HG02642 (cell line): ENCODE data around the gene CEP85L.

Experiments used
- ATAC-seq: cut with Tn5 transposase; IDR thresholded peaks from one replicate; pipeline ENCODE4 v1.9.1; 2021; ENCODE audit warnings: mild to moderate bottlenecking; ENCODE audit not compliant: unreplicated experiment, poor library complexity

The CEP85L gene

DNA sequence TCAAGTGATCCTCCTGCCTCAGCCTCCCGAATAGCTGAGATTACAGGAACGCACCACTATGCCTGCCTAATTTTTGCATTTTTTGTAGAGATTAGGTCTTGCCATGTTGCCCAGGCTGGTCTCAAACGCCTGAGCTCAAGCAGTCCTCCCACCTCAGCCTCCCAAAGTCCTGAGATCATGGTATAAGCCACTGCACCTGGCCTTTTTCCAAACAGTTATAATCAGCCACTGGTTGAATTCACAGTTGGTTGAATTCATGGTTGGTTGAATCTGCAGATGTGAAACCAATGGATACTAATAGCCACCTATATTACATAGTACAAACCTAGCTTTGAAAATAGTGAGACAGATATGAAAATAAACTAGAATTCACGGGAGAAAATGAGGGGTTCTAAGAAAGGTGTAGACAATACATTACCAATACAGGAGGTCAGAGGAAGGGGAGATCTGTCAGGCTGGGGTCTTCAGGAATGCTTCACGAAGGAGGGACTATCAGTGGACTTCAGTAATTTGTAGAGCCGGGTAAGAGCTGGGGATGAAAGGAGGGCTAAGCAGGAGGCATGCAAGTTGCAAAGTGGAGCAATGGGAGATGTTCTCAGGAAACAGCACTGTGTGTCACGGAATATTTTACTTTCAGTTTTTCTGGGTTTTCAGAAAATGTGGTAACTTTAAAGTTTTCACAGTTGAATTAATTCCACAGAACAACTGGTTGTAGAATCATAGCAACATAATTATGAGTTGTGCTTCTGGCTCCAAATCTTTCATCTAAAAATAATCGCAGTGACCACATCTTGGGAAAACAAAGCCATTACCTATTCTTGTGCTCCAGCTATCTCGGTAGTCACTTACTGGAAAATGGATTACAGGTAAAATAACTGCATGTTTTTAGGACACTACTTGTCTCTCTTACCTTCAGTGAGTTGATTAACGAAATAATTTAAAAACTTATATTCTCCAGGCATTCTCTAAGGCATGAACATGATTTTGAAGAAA, 12.9 kb upstream of the CEP85L start:
- peak; percentile 43 for ATAC-seq

DNA sequence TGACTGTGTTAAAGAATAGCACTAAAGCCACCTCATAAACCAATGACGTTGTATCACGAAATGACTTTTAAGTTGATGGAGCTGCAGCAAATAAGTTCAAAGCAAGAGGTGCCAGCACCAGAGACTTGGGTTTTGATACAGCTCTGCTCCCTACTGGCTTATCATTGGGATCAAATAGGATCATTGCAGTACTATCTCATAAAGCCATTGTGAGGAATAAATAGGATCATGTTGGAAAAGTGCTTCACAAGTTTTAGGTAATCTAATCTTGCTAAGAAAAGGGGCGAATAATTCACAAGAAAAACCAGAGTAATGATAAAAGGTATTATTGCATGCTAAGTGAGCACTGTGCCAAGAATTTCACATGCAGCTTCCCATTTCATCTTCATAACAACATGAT, 10.4 kb upstream of the CEP85L start:
- no peak for ATAC-seq

DNA sequence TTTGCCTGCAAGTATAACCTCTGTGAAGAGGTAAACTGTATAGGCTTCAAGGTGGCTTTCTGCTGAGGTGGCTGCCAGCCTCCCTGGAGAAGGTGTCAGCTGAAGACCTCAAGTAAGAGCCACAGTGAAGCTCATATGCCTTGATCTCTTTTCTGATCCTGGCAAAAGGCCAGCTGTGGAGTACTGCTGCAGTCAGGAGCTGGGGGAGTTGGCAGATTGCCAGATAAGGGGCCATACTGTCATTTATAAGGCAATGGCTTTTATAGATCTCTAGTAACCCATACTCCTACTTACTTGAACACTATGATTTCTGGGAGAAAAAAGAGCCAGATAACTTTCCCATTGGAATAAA, 8.8 kb upstream of the CEP85L start:
- no peak for ATAC-seq

DNA sequence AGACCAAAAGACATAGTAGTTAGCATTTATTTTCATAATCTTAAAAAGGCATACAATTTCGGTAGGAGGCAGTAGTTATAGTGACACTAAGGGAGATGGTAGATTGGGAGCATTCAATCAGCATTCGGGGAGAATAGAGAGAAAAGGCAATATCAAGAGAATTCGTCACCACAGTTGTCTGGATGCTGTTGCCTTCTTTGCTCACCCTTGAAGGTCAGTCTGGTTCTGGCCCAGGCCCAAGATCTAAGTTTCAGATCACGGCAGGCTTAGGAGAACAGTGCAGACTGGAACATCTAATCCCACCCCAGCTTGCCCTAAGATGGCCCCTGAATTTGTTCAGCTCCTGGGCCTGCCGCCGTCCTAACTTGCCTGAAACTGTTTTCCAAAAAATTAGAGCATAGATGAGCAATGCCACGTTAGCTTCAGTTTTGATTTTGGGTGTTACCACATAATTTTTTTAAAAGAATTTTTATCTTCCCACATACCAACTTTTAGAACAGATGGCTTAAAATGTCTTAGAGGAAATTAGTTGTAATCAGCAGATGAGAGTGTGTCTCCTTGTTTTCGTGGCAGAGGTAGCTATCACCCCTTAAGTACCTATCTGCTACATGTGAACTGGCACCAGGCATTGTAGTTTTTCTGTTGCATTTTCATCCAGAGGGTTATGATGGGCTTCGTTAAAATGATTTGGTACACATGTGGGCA, 8.3 kb upstream of the CEP85L start:
- ATAC-seq, result no peak

DNA sequence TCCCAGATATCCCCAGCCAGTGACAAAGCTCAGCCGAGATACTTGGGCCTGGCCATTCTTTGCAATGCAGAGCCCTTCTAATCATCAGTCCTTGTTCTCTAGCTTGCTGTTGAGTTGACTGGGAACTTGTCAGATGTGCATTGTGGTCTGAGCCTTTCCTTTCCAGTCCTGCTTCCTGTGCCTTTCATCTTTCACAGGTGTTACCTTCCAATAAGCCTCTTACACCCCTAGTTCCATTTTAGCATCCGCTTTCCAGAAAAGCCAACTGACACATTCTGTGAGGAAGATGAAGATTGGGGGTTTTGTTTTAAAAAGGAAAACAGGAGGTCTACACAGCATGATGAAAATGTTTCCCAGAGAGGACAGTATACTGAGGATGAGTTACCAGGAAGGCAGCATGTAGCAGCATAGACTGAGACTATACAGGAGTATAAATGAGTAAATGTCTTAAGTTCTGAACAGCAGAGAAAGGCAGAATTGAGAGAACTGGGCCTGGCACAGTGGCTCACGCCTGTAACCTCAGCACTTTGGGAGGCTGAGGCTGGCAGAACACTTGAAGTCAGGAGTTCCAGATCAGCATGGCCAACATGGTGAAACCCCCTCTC, 5.6 kb upstream of the CEP85L start:
- no peak for ATAC-seq

DNA sequence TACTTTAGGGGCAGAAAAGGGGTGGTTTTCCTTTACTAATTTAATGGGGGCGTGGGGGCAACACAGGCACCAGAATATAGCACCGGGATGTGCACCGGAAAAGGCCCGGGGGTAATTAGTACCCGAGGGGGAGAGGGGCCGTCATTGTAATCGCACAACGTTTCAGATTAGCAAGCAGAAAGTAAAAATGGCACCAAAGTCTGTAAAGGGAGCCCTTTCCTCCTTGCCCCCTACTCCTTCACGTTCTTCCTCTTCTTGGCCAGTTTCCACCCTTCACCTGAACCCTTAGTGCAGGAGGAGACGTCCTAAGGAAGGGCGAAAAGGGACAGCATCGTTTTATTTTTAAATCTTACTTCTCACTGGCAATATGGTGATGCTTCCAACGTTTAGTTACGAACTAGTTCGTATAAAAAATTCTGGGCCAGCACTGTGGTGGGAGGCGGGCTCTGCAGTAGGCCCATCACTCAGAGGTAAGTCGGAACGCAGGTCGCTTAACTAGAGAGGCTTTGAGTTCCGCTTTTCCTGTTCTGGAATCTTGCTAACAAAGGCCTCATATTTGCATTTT, 742 bp upstream of the CEP85L start:
- no peak for ATAC-seq

DNA sequence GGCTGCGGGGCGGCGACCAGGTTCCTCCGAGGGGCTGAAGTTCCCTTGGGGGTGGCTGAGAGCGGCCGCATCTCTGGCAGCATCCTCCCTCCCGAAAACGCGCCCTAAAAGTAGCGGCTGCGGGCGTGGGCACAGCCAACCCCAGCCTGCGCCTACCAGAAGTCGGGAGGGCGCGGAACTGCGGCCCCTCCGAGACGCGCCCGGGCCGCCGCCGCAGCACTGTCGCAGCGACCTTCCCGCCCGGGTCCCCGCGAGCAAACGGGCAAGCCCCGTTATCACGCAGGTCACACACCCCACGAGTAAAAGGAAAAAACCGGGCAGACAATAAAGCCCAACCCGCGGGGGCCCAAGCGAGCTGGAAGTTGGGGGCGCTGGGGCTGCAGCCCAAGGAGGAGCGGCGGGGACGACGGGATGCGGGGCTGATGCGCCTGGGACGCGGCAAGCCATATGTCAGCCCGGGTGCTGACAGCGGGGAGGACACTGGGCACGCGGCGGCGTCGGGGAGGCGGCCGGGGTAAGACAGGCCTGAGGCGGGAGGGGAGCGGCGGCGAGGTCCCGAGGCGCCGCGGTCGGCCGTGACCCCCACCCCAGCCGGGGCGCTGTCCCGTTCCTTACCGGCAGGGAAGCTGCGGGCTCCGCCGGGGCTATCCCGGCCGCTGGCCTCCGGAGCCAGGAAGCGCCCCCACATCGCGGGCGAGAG, 659 bp downstream of the CEP85L start:
- peak; percentile 56 for ATAC-seq

DNA sequence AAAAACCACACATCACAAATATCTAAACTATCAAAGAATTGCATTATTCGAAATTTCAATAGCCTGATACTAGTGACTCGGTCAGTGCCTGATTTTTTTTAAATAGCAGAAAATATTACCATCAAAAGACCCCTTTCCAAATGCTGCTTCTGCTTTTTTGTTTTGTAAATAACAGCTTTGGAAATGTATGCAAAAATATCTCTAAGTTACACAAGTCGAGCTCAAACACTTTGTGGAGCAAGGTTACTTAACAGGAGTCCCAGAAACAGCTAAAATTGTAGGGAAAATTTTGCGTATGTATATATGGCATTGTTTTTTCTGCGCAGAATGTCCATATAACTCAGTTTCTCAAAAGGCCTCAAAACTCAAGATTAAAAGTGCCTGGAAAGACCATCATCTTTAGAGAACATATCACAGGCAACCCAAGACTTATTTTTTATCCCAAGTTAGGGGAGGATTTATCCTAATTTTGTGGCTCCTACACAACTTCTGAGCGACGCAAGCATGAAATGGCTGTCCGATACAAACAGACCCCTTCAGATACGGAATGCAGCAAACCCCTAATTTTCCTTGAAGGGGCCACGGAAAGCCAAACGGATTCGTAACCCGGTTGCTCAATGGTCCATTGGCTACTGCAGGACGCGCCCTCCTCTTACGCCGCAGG, 1.3 kb downstream of the CEP85L start:
- no peak for ATAC-seq

DNA sequence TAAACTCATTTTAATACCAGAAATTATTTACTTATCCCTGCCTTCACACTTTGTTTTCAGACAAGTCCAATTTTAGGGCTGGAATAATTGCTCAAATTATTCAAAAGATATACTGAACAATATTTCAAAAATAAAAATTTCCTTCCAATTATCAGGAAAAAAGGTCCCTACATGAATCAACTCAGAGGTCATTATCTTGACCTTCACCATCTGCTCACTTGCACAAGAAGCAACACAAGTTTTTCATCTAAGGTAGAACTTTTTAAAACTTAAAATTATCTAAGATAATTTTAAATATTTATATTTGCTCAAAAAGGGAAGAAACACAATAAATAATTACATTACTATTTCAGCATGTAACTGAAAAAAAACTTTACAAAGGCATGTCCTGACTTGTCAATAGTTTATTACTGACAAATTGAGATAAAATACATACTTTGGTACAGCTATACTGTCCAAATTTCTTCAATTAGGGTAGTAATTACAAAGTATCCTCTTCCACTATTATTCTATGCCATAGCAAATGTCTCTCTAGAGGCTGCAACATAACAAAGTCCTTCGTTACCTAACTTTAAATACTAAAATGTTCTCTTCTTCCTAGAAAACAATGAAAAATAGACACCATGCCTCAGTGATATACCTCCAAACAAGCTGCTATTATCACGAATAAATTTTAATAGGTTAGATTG, 2.4 kb downstream of the CEP85L start:
- ATAC-seq, result no peak

DNA sequence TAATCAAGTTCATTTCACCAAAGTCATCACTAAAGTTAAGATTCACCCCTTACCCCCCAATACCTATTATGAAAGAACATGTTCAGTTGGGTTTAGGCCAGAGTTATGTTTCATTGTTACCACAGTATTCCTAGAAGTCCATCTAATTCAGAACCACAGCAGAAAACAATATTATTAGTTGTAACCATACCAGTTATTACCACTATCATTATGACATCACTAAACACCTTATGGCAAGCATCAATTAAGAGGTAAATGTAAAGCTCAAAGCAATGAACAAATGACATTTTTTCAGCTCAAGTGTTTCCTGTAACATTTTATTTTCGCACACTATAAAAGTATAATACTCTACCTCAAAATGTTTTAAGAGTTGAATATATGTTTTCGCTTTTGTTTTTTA, 4.4 kb downstream of the CEP85L start:
- no peak for ATAC-seq

DNA sequence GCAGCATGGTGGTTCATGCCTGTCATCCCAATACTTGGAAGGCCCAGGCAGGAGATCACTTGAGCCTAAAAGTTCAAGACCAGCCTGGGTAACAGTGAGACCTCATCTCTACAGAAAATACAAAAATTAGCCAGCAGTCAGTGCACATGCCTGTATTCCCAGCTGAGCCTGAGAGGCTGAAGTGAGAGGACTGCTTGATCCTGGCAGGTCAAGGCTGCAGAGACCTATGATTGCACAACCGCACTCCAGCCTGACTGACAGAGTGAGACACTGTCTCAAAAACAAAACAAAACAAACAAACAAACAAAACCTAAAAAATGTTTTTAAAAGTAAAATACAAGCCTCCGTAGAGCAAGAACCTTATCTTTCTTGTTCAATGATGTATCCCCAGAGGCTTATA, 6.0 kb downstream of the CEP85L start:
- no peak for ATAC-seq

DNA sequence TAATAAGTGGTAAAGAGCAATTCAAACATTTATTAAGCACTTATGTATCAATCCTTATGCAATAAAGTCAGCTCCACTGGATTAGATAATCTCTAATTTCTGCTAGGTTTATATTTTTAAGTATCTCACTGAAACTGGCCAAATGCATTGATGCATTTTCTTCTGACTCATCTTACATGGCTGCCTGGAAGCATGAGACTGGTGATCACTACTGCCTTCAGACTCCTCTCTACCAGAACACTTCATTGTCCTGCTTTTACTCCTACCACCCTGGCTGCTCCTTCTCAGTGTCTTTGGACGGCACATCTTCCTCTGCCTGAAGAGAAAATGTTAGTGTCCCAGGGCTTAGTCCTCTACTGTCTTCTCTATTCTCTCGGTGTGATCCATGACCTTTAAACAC, 7.4 kb downstream of the CEP85L start:
- ATAC-seq, result no peak

DNA sequence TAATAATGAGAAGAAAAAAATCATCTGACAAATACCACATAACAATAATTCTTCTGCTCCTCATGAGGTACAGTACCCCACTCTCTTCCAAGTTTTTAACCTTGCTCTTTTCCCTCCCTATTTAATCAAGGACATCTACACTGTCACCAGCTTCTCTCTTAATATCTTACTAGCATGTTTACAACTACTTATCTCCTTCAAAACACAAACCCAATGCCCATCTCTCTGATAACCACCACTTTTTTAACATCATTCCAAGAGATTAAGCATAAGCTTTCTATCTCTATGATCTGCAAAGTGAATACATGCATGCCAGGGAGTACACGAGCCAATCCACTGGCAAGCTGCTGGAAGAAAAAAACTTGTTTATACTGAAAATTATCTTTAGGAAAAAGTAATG, 10.3 kb downstream of the CEP85L start:
- ATAC-seq, result no peak

DNA sequence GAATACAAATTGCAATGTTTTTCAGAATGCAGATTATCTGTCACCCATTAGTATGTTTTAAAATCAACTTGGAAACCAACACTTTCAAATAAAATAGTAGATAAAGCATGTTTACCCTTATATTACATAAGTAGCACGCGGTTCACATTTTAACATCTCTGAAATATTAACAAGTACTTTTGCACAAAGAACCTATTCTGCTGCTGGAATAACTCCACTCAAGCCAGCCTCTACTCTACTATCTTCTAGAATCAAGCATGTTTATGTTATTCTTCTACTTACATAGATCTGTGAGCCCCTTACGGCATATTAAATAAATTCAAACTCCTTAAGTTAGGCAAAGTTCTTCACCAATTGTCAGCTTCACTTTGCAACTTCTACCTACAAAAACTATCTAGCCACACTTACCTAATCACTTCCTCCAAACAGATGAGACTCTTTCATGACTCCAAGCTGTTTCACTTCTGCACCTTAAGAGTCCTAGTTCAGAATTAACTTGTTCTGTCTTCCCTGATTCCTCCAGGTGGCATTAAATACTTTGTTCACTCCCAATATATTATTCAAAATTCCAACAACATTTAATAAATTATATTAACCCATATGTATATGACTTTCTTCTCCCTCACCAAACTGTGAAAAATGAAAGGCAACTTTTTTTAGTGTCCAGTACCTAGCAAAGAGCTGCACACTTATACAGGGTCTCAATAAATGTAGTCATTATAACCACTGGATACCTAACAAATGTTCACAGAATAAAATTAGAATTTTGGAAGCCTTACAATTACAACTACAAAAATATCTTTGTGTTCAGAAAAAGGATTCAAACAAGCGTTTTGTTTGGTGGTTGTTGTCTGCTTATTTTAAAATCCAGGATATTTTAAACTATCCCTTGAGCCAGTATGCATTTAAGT, 12.1 kb downstream of the CEP85L start:
- peak; percentile 87 for ATAC-seq

DNA sequence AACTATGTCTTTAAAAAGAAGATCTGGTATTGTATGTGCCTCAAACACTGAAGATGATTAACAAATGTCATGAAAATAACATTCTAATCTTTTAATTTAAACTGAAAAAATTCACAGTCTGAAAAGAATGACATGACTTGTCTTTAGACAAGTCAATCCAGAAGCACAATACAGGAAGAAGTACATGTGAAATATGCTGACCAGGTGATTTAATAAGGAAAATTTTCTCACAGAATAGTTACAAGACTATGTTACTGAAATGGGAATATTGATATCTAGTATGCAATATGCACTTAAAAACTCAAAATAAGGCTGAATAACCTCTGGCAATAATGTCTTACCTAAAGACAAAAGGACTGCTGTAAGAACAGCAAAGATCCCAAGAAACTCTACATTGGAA, 13.1 kb downstream of the CEP85L start:
- ATAC-seq, result no peak

DNA sequence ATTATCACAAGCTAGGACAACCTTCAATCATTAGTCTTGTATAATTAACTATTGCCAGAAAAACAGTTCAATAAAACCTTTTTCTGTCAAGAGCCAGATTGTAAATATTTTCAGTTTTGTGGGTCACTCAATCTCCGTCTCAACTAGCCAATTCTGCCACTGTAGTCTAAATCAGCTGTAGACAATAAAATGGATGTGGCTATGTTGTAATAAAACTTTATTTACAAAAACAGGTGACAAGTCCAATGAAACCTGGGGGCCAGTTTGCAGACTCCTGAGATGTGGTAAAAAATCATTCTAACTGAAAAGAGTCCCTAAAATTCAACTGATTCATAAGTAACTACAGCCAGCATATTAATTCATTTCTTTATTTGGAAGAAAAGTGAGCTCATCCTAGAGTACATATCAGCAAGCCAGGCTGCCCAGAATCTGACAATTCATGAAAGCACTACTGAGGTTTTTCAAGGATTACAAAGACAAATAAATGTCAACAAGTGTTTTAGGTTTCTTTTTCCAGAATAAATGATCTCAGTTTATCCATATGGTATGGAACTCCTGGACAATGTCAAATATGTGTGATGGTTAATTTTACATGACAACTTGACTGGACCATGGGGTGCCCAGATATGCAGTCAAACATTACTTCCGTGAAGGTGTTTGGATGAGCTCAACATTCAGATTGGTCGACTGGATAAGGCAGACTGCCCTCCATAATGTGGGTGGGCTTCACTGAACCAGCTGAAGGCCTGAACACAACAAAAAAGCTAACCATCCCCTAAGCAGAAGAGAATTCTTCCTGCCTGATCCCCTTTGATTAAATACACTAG, 15.3 kb downstream of the CEP85L start:
- ATAC-seq, result no peak

DNA sequence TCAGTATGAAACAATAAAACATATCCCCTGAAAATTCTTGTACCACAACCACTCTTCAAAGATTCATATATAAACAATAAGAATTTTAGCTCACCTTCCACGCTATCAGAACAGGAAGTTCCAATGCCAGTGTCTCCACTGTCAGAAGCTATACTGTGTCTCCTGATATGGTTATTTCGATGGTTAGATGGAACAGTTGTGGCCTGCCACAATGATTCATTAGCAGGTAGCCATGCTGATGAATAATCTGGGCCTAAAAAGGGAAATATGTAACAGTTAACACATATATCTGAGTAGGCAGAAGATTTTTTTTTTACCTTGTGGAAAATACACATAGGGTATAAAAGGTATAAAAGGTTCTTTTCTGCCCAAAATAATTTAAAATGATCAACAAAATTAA, 19.0 kb downstream of the CEP85L start:
- no peak for ATAC-seq
